ENCODE results near the gene SOX10.
A peak's percentile ranks its signal among the peaks of the same experiment; 100 is the strongest.

The SOX10 gene

GRCh38 chr22:37930952-37931440 is 53.4 kb downstream of the SOX10 start:
- no peak for TF ChIP-seq ZFP37 (tag by site-specific recombination; IDR thresholded peaks at IDR 0.05)
- TF ChIP-seq, protein P1, sequence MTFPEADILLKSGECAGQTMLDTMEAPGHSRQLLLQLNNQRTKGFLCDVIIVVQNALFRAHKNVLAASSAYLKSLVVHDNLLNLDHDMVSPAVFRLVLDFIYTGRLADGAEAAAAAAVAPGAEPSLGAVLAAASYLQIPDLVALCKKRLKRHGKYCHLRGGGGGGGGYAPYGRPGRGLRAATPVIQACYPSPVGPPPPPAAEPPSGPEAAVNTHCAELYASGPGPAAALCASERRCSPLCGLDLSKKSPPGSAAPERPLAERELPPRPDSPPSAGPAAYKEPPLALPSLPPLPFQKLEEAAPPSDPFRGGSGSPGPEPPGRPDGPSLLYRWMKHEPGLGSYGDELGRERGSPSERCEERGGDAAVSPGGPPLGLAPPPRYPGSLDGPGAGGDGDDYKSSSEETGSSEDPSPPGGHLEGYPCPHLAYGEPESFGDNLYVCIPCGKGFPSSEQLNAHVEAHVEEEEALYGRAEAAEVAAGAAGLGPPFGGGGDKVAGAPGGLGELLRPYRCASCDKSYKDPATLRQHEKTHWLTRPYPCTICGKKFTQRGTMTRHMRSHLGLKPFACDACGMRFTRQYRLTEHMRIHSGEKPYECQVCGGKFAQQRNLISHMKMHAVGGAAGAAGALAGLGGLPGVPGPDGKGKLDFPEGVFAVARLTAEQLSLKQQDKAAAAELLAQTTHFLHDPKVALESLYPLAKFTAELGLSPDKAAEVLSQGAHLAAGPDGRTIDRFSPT (tag by site-specific recombination; IDR thresholded peaks at IDR 0.05): 0 out of 2 replicates have a peak, but pooled peaks have one; percentile 5
- Histone ChIP-seq H3K9me3 (ENCODE audit: control insufficient read depth, insufficient read depth, low read depth, low read length) (no peaks in the 10 kb centered on the region), H3K36me3 (ENCODE audit: control insufficient read depth in 2 of 2, insufficient read depth in 1 of 2, low read length in 2 of 2) (peaks cover 6 to 80% of the 10 kb centered on the region in 2 experiments; a peak in 2 of 3 replicates), H3K27ac (ENCODE audit: extremely low read depth, low read depth, low read length) (no peak overlapping the region; the same call in 1 of the 2 replicates), H3K4me1 (ENCODE audit: control insufficient read depth, insufficient read depth, low read length) (peaks cover 6% of the 10 kb centered on the region), H3K4me3 (ENCODE audit: low read depth, low read length) (no peak overlapping the region)
- ChIA-PET CTCF (interaction anchor here (0.7 to 3.8 kb wide), 8 partner anchors 9 to 113 kb away, joined by 3 to 17 read pairs (median 4); no protein-coding TSS in a partner anchor), POLR2A (interaction anchor here (0.5 to 1.5 kb wide), 3 partner anchors 19 to 273 kb away, joined by 3 to 5 read pairs (median 3); no protein-coding TSS in a partner anchor)

- peaks cover 6% of the 10 kb centered on the region for H3K4me1 ChIP-seq (ENCODE audit: control insufficient read depth, insufficient read depth, low read length)
- ChIA-PET POLR2A (interaction anchor here (0.5 to 1.5 kb wide), 3 partner anchors 20 to 273 kb away, joined by 3 to 5 read pairs (median 3); no protein-coding TSS in a partner anchor), CTCF (interaction anchor here (0.5 to 3.8 kb wide), 10 partner anchors 8 to 179 kb away, joined by 3 to 17 read pairs (median 4); no protein-coding TSS in a partner anchor)
- H3K9me3 ChIP-seq (ENCODE audit: control insufficient read depth, insufficient read depth, low read depth, low read length): no peaks in the 10 kb centered on the region
- H3K4me3 ChIP-seq (ENCODE audit: low read depth, low read length): no peak overlapping the region
- peaks cover 6 to 83% of the 10 kb centered on the region in 2 experiments for H3K36me3 ChIP-seq (ENCODE audit: control insufficient read depth in 2 of 2, insufficient read depth in 1 of 2, low read length in 2 of 2)
- no peak overlapping the region for H3K27ac ChIP-seq (ENCODE audit: extremely low read depth, low read depth, low read length)
- TF ChIP-seq ZNF791 (tag by site-specific recombination; IDR thresholded peaks at IDR 0.05) (no peak), CTCF (tag by site-specific recombination; IDR thresholded peaks at IDR 0.05) (peak; percentile 71), MEIS1 (CRISPR knock-in tag; IDR thresholded peaks at IDR 0.05; ENCODE audit: borderline replicate concordance) (no peak), ZNF350 (tag by site-specific recombination; IDR thresholded peaks at IDR 0.05) (no peak), ZBTB8A (tag by site-specific recombination; IDR thresholded peaks at IDR 0.05) (0 out of 2 replicates have a peak, but pooled peaks have one; percentile 7), ZNF292 (tag by site-specific recombination; IDR thresholded peaks at IDR 0.05; ENCODE audit: borderline replicate concordance, low read depth) (no peak), ZNF2 (tag by site-specific recombination; IDR thresholded peaks at IDR 0.05) (no peak), ZSCAN16 (tag by site-specific recombination; IDR thresholded peaks at IDR 0.05) (no peak), ZNF174 (tag by site-specific recombination; IDR thresholded peaks at IDR 0.05) (no peak), ZNF423 (tag by site-specific recombination; IDR thresholded peaks at IDR 0.05) (no peak), ZNF624 (tag by site-specific recombination; IDR thresholded peaks at IDR 0.05) (no peak), ATF2 (tag by site-specific recombination; IDR thresholded peaks at IDR 0.05; ENCODE audit: low read depth) (no peak), SCRT1 (tag by site-specific recombination; IDR thresholded peaks at IDR 0.05; ENCODE audit: borderline replicate concordance) (no peak), ZNF140 (tag by site-specific recombination; IDR thresholded peaks at IDR 0.05) (no peak), SP2 (tag by site-specific recombination; IDR thresholded peaks at IDR 0.05) (no peak), SETDB1 (IDR thresholded peaks at IDR 0.05; ENCODE audit: insufficient read length, low read length) (no peak), ZNF513 (tag by site-specific recombination; IDR thresholded peaks at IDR 0.05) (no peak), ZNF776 (tag by site-specific recombination; IDR thresholded peaks at IDR 0.05; ENCODE audit: borderline replicate concordance) (no peak), ZBTB7A (tag by site-specific recombination; IDR thresholded peaks at IDR 0.05; ENCODE audit: low read depth) (no peak)
- TF ChIP-seq, protein P1 (tag by site-specific recombination; IDR thresholded peaks at IDR 0.05): 0 out of 2 replicates have a peak, but pooled peaks have one; percentile 22
- TF ChIP-seq, protein P2, sequence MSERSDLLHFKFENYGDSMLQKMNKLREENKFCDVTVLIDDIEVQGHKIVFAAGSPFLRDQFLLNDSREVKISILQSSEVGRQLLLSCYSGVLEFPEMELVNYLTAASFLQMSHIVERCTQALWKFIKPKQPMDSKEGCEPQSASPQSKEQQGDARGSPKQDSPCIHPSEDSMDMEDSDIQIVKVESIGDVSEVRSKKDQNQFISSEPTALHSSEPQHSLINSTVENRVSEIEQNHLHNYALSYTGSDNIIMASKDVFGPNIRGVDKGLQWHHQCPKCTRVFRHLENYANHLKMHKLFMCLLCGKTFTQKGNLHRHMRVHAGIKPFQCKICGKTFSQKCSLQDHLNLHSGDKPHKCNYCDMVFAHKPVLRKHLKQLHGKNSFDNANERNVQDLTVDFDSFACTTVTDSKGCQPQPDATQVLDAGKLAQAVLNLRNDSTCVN (tag by site-specific recombination; optimal IDR thresholded peaks at IDR 0.05): no peak
These were observed 53.9 kb downstream of the SOX10 start for GRCh38 chr22:37930270-37930951.
